Central memory CD4-positive, alpha-beta T cell (primary cell): ENCODE data around the gene XPO6.

ENCODE experiments used
- DNase-seq: peaks from one replicate; pipeline ENCODE4 v3.0.0; 2022

The XPO6 gene

GRCh38 chr16:28058839-28059589, 152.8 kb downstream of the XPO6 start:
- DNase-seq, result no peak

GRCh38 chr16:28057949-28058348, 153.8 kb downstream of the XPO6 start:
- no peak for DNase-seq

GRCh38 chr16:28053461-28053860, 158.3 kb downstream of the XPO6 start:
- no peak for DNase-seq

- no peak for DNase-seq
Measured at GRCh38 chr16:28052274-28053128, 159.3 kb downstream of the XPO6 start.

- DNase-seq, result no peak
Measured at GRCh38 chr16:28051486-28051885, 160.3 kb downstream of the XPO6 start.
